GM18907 (cell line): ENCODE measurements around the gene STEAP3.

Source experiments
- ATAC-seq: cut with Tn5 transposase; IDR thresholded peaks from one replicate; pipeline ENCODE4 v1.9.1; 2021; ENCODE audit warnings: mild to moderate bottlenecking, moderate library complexity; ENCODE audit not compliant: unreplicated experiment

Gene STEAP3, protein sequence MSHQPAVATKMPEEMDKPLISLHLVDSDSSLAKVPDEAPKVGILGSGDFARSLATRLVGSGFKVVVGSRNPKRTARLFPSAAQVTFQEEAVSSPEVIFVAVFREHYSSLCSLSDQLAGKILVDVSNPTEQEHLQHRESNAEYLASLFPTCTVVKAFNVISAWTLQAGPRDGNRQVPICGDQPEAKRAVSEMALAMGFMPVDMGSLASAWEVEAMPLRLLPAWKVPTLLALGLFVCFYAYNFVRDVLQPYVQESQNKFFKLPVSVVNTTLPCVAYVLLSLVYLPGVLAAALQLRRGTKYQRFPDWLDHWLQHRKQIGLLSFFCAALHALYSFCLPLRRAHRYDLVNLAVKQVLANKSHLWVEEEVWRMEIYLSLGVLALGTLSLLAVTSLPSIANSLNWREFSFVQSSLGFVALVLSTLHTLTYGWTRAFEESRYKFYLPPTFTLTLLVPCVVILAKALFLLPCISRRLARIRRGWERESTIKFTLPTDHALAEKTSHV

DNA sequence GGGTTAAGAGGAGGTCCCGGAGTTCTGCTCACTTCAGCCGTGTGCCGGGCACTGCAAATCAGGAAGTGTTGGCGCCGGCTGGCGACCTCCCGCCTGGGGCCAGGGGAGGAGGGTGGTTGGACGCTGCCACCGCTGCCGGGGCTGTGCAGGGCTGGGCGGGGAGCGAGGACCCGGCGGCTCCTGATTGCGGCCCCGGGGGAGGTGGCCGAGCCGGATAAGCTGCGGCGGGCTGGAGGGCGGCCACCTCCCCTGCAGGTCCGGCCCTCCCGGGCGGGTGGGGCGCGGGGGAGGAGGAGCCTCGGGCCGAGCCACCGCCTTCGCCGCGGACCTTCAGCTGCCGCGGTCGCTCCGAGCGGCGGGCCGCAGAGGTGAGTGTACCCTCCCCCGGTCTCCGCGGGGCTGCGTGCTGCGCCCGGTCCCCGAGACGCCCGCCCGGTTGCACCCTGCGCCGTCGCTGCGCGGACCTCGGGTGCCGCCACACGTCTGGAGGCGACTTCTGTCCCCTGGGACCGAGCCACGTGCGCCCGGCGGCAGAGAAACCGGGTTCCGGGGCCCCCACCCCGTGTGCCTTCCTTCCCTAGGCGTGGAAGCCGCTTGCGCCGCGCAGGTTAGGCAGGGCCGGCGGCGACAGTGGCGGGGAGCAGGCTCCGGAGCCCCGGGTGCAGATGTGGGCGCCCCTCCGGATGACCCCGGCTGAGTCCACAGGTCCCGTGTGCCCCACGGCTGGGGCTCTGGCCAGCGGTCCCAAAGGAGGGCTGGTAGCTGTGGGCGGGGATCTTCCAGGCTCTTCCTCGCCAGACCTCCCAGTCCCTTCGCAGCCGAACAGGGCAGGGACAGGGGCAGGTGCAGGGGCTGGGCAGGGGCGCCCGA is at the start of gene STEAP3:
Gene STEAP3, plus strand, starts transcription at position 314 of the 870 bp plus-strand sequence. CDS start 7,179 bp downstream, outside the sequence.
- ATAC-seq, result peak; percentile 85

DNA sequence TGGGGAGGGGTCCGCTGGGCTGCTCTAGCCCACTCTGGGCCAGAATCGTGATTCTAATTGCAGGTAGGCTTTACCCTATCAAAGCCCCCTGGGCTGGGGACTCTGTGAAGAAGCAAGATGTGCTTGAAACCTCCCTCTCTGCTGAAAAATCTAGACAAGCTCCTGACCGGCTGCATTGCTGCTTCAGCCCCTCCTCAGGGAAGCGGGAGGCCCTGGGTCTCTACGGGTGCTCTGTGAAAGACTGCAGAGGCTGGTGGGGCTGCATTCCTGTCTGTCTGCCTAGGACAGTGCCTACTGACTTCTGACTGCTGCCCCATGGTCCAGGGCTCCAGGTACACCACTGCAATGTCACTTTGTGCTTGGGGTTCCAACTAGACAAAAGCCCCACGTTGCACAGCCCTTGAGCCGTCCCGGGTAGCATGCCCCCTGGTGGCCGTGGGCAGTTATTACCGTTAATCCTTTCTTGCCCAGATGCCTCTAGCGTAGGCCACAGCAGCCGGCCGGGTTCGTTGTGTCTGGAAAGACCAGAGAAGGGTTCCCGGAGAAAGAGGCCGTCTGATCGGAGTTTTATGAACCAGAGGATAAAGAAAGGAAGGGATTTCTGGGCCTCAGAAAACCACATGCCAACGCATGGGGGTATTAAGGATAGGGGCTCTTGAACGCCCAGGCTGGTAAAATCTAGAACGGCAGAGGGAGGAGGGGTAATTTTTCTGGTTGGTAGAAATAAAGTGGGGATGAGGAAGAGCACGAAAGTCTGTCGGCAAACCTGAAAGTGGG is 49.2 kb upstream of the STEAP3 start:
- peak; percentile 68 for ATAC-seq

DNA sequence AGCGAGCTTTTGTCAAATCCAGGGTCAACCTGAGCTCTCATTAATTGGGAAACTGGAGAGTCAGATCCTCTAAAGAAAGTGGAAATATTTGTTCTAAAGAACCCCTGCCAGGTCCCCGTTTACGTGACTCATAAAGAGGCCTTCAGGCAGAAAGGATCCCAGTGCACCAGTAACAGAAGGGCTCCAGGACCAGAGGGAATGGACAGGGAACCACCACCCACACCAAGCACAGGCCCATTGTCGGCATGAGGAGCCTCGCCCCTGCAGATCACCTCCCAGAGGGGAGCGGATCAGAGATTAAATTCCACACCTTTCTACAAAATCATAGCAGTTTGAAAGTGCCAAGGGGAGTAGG is 48.7 kb upstream of the STEAP3 start:
- ATAC-seq, result no peak

DNA sequence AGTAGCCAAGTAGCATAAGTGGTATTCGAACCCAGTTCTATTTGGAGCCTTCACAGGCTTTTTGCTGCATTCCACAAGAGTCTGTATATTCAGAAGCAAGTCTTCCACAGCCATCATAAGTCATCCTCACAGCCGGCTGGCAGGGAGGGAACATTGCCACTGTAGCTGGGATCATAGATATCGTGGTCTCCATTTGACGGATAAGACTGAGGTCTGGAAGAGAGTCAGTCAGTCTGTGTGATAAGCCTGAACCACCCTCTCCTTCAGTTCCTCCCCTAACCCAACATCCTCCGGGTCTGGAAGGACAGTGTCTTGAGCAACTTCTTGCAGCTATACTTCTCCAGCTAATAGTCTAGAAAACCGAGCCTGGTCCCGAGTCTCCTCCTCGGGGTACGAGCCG is 48.1 kb upstream of the STEAP3 start:
- no peak for ATAC-seq

DNA sequence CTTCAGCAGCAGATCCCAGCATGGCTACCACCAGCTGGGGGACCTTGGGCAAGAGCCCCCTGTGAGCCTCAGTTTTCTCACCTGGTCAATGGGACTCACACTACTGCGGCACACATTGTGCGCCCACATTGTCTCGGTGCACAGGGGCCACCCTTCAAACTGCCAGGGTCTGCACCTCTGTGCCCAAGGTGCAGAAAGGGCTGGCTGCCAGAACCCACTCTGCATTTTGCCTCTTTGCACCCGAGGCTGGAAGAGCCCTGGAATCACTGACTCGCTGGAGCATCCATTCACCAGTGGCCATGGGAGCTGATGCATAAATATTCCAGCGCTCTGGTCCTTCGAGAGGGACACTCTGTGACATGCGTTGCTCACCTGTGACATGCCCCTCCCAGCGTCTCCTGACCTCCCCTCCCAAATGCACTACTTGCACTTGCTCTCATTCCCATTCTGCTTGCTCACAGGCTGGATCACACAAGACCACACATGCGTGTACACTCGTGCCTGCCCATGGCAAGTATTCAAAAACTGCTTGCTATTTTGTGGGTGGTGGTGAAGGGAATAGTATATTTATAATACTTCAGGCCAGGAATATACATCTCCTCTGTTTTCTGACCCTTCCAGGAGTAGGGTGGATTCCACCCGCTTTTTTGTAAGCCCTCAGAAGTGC is 46.3 kb upstream of the STEAP3 start:
- ATAC-seq, result no peak

DNA sequence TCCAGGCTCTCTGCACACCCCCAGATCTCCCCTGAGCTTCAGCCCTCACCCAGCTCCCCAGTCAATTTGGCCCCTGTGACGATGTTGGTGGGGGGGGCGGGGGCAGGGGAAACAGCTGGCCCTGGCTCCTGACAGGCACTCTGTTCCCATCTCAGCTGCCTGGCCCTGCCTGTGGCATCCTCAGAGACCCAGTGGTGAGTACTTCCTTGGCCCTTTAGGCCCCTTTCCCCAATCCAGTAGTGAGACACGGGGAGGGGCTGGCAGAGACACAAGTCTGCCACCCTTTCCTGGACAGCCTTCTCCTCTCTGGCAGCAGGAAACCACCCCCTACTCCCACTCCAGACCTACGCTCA is 45.8 kb upstream of the STEAP3 start:
- ATAC-seq, result no peak

DNA sequence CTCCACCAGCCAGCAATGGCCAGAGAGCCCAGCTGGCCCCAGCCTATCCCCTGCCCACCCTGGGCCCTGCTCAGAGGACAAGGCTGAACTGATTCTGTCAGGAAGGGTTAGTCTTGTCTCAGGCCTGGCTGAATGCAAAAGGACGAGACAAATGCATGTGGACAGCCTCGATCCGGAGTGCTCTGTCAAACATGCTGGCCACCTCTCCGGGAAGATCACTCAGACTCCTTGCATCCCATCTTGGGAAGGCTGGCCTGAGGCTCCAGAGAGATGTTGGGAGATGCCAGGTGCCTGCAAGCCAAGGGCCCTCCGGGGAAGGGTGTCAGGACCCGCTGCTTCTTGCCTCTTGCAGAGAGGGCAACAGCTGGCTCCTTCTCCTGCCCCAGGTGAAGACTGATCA is 44.9 kb upstream of the STEAP3 start:
- no peak for ATAC-seq

DNA sequence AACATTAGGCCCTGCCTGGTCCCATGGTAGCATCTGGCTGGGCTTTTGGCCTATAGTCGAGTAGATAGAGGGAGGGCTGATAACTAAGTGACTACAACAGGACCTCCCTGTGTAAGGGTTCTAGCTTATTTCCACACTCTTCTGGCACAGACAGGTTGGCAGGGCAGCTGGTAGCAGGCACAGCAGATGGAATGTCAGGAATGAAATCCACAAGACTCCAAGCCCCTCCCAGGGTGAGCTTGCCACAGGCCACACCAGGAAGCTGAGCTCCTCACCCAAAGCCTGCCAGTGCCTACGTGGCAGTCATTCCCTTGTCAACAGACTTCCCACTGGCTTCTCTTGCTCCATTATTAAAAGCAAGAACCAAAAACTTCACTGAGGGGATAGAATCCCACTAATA is 44.4 kb upstream of the STEAP3 start:
- ATAC-seq, result no peak

DNA sequence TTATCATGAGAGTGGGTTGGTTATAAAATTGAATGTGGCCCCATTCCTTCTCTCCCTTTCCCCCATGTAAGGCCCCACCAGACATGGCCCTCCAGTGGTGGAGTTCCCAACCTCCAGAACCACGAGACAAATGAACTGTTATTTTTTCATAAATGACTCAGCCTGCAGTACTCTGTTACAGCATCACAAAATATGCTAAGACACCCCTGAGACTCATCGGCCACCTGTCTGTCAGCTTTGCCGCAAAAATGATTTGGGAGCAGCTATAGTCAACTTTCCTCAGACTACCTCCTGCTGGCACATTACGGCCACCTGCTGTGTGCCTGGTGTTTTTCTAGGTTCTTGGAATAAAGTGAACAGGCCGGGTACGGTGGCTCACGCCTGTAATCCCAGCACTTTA is 43.6 kb upstream of the STEAP3 start:
- ATAC-seq, result no peak

DNA sequence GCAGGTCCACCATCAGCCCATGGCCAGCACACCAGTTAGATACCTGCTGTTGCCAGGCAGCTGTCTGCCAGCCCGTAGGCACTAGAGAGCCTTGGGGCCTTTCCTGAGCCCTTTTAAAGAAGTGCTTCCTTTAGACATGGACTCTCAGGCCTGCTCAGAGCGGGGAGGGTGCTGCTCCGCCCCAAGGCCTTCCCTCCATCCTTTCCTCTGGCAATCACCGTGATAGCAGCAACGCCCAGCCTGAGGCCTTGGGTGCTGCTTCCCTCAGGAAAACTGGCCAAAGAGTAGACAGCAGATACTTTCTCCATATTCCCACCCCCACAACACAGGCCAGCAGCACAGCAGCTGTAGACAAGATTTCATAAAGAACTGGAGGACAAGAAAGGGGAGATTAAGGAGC is 42.7 kb upstream of the STEAP3 start:
- ATAC-seq, result no peak

DNA sequence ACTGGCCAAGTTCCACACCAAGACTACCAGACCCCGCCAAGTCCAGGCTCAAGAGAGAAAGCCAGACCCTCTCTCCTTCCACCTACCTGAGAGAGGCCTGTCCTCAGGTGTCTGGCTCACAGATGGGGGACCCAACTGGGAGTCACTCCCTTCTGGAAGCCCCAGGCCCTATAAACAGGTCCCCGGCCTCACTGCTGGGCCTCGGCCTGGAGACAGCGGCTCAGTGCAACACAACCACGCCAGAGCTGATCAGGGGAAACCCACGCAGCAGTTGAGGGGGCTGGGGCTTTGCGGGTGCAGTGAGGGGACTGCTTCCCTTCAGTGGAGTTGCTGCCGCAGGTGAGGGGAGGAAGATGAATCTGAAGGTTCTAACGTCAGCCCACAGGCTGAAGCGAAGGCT is 42.2 kb upstream of the STEAP3 start:
- ATAC-seq, result no peak

DNA sequence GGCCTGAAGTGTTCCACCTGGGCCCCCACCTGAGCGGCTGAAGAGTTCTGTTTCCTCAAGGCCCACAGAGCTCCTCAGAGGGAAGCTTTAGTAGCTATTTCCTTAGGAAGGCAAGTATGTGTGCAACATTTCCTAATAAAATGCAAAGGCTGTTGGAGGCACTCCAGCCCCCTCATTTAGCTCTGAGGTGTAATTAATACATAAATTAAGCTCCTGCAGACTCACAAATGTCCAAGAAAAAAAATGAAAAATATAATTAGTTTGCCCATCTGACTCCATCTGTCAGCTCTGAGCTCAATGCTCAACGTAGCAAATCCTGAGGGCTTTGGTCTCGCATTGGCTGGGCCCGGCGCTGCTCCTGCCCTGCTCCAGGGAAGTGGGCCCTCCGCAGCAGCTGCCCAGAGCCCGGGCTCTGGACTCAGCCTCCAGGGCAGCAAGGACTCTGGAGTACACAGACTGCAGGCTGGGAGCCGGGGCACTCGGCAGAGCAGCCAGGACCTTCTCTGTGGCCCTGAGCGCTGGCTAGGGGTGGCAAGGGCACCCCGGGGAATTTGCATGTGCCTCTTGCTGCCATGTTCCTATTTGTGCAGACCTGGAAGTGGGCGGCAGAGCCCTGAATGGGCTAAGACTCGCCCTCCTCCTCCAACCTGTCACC is 41.7 kb upstream of the STEAP3 start:
- no peak for ATAC-seq

DNA sequence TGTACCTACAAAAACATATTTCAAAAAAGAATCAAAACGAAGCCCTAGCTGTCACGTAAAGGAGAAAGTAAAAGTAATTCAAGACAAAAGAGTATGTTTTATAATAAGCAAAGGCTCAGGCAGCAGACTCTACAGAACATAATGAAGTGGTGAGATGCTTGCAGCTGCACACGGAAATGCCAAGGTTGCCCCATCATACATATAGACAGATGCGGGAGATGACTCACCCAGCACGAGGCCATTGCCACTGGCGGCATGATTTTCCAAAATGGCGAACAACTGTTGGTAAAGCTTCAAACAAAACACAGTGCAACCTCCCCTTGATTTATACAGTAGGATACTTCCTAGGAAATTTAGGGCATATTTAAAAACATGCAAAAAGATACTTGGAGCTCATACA is 39.1 kb upstream of the STEAP3 start:
- ATAC-seq, result no peak

DNA sequence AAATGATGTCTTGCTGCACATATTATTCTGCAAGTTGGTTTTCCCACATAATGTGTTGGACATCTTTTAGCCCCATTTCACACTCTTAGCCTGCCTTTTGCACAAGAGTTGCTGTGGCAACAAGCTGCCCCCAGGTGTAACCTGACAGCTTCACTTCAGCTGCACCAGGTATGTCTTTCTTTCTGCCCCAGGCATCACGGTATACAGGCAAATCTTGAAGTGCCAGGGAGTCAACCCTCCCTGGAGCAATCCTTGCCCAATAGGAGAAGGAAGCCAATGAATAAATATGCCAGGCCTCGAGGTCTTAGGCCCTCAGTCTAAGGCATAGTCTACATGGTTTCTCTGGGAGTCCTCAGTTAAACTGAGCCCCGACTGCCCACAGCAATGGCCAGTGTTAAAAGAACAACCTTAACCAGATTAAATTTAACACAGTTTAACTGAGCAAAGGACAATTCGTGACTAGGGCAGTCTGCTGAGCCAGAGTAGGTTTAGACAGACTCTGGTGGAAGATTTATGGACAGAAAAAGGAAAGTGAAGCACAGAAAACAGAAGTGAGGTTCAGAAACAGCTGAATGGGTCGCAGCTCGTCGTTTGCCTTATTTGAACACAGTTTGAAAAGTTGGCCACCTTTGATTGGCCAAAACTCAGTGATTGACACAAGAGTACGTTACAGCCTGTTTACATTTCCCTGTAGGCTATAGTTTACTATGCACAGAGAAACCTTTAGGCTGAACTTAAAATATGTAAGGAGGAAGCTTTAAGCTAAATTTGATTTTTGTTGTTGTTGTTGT is 33.1 kb upstream of the STEAP3 start:
- ATAC-seq, result no peak

DNA sequence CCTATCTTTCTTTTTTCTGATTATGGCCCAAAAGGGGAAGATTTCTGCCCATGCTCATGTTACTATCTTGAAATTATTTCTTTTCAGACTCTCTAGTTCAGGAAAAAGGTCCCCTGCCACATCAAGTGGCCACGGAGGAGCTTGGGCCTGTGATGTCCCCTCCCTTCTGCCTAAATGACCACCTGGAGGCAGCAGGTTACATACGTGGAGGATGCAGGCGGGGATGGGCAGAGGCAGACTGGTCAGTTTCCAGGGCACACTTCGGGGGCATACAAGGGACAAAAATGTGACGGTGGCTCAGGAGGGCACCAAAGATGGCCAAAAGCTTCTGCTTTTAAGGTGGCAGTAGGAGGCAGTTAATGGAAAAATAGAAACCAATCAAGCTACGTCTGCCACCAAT is 30.7 kb upstream of the STEAP3 start:
- ATAC-seq, result no peak

DNA sequence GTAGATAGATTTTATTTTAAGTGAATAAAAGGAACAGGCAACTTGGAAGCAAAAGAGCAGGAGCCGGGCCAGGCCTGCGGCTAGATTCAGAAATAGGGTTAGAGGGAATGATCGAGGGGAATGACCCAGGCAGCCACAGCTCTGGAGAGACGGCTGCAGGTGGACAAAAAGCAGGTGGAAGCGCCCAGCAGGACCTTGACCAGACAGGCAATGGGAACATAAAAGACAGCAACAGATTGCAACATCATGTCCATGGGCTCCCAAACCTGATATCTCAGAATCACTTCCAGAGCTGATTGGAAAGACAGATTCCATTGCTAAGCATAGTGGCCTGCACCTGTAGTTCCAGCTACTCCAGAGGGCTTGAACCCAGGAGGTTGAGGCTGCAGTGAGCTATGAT is 28.6 kb upstream of the STEAP3 start:
- ATAC-seq, result no peak

DNA sequence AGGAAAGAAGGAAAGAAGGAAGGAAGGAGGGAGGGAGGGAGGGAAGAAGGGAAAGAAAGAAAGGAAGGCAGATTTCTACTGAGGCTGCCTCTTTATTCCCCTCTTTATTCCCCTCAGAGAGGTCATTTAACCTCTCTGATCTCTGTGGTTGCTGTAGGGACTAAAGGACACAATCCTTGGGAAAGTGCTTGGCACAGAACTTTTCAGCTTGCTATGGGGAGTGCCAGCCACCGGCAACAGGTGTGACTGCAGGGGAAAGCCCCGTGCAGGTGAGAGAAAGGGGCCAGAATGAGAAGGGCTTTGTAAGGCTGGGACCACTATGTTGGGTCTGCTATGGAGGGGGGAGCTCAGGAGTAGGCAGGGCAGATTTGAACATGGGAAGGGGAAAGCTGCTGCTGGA is 27.7 kb upstream of the STEAP3 start:
- no peak for ATAC-seq

DNA sequence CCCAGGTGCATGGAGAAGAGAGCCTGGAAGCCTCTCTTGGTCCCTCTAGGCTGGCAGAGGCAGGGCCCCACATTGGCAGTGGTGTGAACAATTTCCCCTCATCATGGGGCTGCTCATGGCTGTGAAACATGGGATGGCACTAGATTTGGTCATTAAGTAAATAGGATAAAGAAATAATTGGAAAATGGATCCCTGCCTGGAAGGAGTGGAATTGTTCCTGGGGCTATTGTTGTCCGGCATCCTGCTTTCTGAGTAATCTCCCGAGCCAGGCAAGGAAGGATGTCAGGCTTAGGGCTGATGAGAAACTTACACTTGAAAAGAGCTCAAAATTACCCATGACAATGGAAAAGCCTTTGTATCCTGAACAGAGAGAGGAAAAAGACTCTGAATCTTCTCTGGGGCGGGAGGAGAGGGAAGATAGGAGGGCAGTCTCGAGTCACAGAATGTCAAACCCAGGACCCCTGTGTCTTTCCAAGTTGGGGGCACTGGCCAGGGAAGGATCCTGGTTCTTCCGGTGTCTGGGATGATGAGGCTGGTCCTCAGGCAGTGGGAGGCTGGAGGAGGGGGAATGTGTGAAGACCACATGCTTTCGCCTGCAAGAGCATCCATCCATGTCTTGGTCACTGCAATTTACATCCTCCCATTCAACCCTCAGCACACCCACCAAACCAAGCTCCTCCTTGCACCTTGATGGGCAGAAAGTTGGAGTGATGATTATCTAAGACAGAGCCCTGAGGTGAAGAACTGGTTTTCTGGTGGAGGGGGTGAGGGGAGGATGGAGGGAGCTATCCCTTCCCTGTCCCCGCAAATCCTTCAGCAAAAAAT is 27.1 kb upstream of the STEAP3 start:
- ATAC-seq, result no peak

DNA sequence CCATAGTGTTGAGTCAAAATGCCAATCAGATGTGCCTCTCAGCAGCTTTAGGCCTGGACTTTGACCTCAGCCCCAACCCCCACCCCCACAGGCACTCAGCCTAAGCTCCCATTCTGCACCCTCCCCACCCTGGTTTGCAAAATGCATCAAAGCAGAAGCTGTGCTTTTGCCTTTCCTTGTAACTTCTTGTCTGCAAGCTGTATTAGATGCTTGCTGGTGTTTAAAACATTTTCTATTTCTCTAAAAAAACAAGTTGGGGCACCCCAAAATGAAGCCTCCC is 26.6 kb upstream of the STEAP3 start:
- ATAC-seq, result no peak
